ENCODE measurements around the gene RNF34. TPM values are rescaled to one million over a fixed set of nuclear protein-coding genes. Genes with fewer than 3 reads are reported as not detected.

Gene RNF34
- total and polyA plus RNA-seq, 2 of the 13 experiments (the other 11 are each of a cell fraction or from before 2014, with no cell fraction given), result 36.8 to 53.2 TPM

DNA sequence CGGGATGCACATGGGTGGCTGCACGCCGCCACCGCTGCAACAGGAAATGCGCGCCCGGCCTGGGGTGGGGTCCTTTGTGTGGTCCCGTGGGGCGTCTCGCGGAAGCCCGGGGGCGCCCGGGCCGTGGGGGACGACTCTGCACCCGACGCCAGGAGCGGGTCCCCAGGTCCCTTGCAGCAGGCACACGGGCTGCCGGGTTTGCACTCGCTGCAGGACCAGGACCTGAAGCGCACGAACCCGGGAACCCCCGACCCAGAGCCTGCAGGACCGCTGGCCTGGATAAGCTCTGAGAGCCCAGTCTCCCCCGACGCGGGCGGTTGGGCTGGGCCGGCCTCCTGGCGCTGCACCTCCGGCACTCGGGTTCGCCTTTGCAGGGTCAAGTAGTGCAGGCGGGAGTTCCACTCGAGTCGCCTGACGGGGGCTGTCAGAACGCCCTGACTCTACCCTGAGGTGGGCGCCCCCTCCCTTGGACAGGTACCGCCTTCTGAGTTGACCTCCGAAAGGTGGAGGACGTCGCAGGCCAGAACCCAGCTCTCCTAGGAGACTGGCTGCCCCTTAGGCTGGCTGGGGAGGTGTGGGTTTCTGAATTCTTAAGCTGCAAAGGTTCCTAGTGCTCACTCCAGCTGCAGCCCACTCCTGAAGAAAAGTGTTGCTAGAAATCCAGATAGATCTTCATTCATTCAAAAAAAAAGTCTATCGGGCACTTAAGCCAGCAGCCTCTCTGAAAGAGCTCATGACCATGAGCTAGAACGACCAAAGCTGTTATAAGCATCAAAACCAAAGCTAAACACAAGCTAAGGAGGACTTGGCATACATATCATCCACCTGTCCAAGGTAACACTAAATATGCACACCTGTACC, 68.0 kb downstream of the RNF34 start (continued):
- TF ChIP-seq, protein P1, sequence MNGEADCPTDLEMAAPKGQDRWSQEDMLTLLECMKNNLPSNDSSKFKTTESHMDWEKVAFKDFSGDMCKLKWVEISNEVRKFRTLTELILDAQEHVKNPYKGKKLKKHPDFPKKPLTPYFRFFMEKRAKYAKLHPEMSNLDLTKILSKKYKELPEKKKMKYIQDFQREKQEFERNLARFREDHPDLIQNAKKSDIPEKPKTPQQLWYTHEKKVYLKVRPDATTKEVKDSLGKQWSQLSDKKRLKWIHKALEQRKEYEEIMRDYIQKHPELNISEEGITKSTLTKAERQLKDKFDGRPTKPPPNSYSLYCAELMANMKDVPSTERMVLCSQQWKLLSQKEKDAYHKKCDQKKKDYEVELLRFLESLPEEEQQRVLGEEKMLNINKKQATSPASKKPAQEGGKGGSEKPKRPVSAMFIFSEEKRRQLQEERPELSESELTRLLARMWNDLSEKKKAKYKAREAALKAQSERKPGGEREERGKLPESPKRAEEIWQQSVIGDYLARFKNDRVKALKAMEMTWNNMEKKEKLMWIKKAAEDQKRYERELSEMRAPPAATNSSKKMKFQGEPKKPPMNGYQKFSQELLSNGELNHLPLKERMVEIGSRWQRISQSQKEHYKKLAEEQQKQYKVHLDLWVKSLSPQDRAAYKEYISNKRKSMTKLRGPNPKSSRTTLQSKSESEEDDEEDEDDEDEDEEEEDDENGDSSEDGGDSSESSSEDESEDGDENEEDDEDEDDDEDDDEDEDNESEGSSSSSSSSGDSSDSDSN (CRISPR knock-in tag; IDR thresholded peaks at IDR 0.05), result peak; percentile 67
- no peak for TF ChIP-seq ZNF282 (IDR thresholded peaks at IDR 0.05; ENCODE audit: partially characterized antibody)
- TF ChIP-seq SPEN (CRISPR knock-in tag; IDR thresholded peaks at IDR 0.05; ENCODE audit: low read depth), result no peak
- TF ChIP-seq CC2D1A (CRISPR knock-in tag; IDR thresholded peaks at IDR 0.05), result no peak
- TF ChIP-seq, protein P2, sequence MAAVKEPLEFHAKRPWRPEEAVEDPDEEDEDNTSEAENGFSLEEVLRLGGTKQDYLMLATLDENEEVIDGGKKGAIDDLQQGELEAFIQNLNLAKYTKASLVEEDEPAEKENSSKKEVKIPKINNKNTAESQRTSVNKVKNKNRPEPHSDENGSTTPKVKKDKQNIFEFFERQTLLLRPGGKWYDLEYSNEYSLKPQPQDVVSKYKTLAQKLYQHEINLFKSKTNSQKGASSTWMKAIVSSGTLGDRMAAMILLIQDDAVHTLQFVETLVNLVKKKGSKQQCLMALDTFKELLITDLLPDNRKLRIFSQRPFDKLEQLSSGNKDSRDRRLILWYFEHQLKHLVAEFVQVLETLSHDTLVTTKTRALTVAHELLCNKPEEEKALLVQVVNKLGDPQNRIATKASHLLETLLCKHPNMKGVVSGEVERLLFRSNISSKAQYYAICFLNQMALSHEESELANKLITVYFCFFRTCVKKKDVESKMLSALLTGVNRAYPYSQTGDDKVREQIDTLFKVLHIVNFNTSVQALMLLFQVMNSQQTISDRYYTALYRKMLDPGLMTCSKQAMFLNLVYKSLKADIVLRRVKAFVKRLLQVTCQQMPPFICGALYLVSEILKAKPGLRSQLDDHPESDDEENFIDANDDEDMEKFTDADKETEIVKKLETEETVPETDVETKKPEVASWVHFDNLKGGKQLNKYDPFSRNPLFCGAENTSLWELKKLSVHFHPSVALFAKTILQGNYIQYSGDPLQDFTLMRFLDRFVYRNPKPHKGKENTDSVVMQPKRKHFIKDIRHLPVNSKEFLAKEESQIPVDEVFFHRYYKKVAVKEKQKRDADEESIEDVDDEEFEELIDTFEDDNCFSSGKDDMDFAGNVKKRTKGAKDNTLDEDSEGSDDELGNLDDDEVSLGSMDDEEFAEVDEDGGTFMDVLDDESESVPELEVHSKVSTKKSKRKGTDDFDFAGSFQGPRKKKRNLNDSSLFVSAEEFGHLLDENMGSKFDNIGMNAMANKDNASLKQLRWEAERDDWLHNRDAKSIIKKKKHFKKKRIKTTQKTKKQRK (IDR thresholded peaks at IDR 0.05; ENCODE audit: low read length), result no peak
- TF ChIP-seq, protein P3, sequence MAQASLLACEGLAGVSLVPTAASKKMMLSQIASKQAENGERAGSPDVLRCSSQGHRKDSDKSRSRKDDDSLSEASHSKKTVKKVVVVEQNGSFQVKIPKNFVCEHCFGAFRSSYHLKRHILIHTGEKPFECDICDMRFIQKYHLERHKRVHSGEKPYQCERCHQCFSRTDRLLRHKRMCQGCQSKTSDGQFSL (CRISPR knock-in tag; IDR thresholded peaks at IDR 0.05), result no peak
- no peak for TF ChIP-seq YEATS2 (CRISPR knock-in tag; IDR thresholded peaks at IDR 0.05; ENCODE audit: borderline replicate concordance)
- TF ChIP-seq MTF1 (CRISPR knock-in tag; IDR thresholded peaks at IDR 0.05), result no peak
- TF ChIP-seq ZFP90 (CRISPR knock-in tag; IDR thresholded peaks at IDR 0.05; ENCODE audit: borderline replicate concordance), result no peak
- peak; percentile 80; the same call in 1 of the 2 replicates for TF ChIP-seq ARID2 (CRISPR knock-in tag; IDR thresholded peaks at IDR 0.05; ENCODE audit: borderline replicate concordance)
- TF ChIP-seq, protein P4, sequence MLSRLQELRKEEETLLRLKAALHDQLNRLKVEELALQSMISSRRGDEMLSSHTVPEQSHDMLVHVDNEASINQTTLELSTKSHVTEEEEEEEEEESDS (CRISPR knock-in tag; IDR thresholded peaks at IDR 0.05; ENCODE audit: borderline replicate concordance), result 0 out of 2 replicates have a peak, but pooled peaks have one; percentile 46
- TF ChIP-seq, protein P5, sequence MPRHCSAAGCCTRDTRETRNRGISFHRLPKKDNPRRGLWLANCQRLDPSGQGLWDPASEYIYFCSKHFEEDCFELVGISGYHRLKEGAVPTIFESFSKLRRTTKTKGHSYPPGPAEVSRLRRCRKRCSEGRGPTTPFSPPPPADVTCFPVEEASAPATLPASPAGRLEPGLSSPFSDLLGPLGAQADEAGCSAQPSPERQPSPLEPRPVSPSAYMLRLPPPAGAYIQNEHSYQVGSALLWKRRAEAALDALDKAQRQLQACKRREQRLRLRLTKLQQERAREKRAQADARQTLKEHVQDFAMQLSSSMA (CRISPR knock-in tag; IDR thresholded peaks at IDR 0.05), result no peak
- TF ChIP-seq THAP11 (CRISPR knock-in tag; IDR thresholded peaks at IDR 0.05), result no peak
- TF ChIP-seq FOSL2 (CRISPR knock-in tag; IDR thresholded peaks at IDR 0.05), result no peak
- TF ChIP-seq ARHGAP35 (CRISPR knock-in tag; IDR thresholded peaks at IDR 0.05; ENCODE audit: borderline replicate concordance), result 0 out of 2 replicates have a peak, but pooled peaks have one; percentile 22
- TF ChIP-seq NFYB (CRISPR knock-in tag; IDR thresholded peaks at IDR 0.05), result no peak
- TF ChIP-seq HOXD1 (CRISPR knock-in tag; IDR thresholded peaks at IDR 0.05), result 0 out of 2 replicates have a peak, but pooled peaks have one; percentile 41
- no peak for TF ChIP-seq DMAP1 (CRISPR knock-in tag; IDR thresholded peaks at IDR 0.05)
- no peak for TF ChIP-seq PAWR (CRISPR knock-in tag; IDR thresholded peaks at IDR 0.05; ENCODE audit: borderline replicate concordance)
